Endometrial microvascular endothelial cells (primary cell): ENCODE data around the gene LIN37. TPM values are rescaled to one million over a fixed set of nuclear protein-coding genes. Genes with fewer than 3 reads are reported as not detected.
"Not testable (repeated sequence)": the region's sequence is repeated elsewhere in the genome, so short reads cannot be mapped to it uniquely, and the experiment has no call there.

Source experiments
- in situ Hi-C: cut with HindIII; loops from 2 replicates; pipeline ENCODE4 v1.10.0; 2017; ENCODE audit warnings: low sequenced_read_pairs, low pct_unique_long_range_greater_than_20kb; ENCODE audit errors: inconsistent ontology term
- total RNA-seq: library from RNA; depleted of rRNA; stranded (reverse); fragments of >200 nt; gene quantifications from one replicate; pipeline ENCODE4 v1.2.3, GENCODE V29; 2015; ENCODE audit errors: inconsistent ontology term

LIN37 gene
- total RNA-seq, 1 donor from 2014 or later, result 13.1 TPM

DNA sequence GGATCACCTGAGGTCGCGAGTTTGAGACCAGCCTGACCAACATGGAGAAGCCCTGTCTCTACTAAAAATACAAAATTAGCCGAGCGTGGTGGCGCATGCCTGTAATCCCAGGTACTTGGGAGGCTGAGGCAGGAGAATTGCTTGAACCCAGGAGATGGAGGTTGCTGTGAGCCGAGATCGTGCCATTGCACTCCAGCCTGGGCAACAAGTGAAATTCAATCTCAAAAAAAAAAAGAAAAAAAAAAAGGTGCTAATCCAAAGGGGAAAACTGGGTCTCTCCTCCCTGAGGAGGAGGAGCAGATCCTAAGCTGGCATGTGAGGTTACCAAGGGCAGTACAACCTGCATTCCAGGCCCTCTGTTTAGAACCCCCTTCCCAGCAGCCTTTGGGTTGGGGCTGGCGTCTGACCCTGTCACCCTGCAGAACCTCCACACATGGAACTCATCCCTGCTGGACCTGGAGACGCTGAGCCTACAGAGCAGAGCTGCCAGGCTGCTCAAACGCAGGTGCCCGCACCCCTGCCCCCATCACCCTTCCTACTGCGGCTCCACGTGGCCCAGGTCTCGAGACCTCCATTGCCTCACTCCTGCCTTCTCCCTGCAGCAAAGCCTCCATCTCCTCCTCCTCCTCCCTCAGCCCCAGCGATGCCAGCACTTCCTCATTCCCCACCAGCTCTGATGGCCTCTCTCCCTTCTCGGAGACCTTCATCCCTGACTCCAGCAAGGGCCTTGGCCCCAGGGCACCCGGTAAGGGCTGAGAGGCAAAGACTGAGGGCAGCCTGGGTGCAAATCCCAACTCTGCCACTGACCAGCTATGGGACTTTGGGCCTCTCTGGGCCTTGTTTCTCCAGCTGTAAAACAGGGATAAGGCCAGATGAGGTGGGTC, 16.3 kb downstream of the LIN37 start:
- in situ Hi-C loops, result no loop called here

DNA sequence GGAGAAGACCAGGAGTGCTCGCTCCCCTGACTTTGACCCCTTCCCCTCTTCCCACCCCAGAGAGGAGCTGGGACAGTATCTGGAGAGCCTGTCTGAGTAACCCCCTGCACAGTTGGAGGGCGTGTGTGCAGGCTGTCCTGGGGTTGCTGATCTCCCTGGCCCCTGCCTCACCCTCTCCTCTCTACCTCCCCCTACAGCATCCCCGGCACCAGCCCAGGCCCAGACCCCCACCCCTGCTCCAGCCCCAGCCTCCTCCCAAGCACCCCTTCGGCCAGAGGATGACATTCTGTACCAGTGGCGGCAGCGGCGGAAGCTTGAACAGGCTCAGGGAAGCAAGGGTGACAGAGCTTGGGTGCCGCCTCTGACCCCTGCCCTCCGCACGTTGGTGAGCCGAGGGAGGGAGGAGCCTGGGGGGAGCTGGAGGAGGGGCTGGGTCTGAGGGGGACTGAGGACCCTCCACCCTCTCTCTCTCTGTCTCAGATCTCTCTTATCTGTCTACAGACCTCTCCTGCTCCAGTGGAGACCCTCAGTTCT, 18.3 kb downstream of the LIN37 start:
- in situ Hi-C loops, result no loop called here

GRCh38 chr19:35767288-35768081, 19.1 kb downstream of the LIN37 start:
- in situ Hi-C loops, result no loop called here

- in situ Hi-C loops, result no loop called here
Observed at GRCh38 chr19:35768082-35768421, 19.7 kb downstream of the LIN37 start.

DNA sequence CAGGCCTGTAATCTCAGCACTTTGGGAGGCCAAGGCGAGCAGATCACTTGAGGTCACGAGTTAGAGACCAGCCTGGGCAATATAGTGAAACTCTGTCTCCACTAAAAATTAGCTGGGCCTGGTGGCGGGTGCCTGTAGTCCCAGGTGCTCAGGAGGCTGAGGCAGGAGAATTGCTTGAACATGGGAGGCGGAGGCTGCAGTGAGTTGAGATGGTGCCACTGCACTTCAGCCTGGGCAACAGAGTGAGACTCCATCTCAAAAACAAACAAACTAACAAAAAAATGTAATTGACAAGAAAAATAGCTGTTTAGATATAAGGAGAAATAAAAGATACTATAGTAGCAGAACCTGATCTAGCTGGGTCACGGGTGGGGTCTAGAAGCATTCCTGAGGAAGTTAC, 24.0 kb downstream of the LIN37 start:
- in situ Hi-C loops, result not testable (repeated sequence)

- in situ Hi-C loops, result no loop called here
Observed at GRCh38 chr19:35773020-35773806, 24.8 kb downstream of the LIN37 start.

DNA sequence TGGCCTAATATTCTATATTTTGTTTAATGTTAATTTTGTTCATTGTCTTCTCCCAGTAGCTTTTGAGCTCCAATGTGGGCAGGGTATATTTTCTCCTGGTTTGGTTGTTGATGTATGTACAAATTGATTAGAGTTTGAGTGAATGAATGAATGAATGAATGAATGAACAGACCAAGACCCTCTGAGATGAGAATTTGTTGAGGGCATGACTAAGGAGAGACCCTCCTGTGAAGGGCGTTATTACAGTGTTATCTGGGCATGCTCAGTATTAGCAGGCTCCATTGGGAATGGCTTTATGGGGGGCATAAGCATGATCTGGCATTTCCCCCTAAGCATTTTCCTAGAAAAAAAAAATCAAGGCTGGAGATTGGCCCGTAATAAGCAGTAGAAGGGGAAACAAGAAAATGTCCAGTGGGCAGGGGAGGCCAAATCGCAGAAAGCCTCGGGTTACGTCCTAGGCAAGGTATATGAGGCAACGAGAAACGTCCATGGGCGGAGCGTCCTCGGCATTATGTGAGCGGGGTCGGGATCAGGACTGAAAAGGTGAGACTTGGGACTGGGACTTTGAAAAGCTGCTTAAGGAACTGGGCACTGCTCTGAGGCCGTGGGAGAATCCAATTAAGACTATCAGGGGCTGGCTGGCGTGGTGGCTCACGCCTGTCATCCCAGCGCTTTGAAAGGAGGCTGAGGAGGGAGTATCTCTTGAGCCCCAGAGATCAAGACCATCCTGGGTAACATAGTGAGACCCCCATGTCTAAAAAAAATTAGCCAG, 26.1 kb downstream of the LIN37 start:
- in situ Hi-C loops, result no loop called here

DNA sequence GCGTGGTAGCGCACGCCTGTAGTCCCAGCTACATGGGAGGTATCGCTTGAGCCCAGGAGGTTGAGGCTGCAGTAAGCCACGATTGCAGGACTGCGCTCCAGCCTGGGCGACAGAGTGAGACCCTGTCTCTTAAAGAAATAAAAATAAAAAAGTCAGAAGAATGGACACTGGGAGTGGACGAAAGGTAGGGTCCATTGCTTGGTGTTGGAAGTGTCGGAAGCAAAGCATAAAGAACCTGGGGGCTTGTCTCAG, 26.6 kb downstream of the LIN37 start:
- in situ Hi-C loops, result no loop called here

GRCh38 chr19:35775298-35776101, 27.1 kb downstream of the LIN37 start, which contains the start of gene ARHGAP33:
Gene ARHGAP33, plus strand, starts transcription at chr19:35775564. Its CDS starts 95 bp downstream, at chr19:35775659.
- in situ Hi-C loops, result no loop called here

DNA sequence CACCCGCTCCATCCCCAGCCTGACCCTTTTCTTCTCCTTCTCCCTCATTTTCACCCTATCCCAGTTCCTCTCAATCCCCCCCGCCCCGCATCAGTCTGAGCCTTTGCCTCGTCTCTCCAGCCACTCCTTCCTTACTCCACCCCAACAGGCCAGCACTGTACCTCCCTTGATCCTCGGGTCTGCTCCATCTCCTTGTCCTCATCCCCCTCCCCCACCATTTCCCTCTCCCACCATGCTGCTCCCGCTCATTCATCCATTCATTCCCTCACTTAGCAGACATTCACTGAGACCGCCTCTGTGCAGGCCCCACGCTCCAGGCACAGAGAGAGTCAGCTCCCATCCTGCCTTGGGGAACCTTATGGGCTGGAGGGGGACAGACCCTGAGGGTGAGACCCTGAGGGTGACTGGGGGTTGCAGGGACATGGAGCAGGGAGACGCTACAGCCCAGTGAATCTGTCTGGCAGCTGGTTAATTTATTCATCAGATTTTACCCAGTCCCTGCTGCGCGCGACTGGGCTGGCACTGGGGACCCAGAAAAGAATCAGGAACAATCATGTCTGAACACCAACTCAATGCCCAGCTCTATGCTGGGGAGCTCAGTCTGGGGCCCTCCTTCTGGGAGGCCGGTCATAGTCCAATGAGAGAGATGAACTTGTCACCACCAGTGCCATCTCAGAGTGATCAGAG, 27.9 kb downstream of the LIN37 start:
- in situ Hi-C loops, result no loop called here

GRCh38 chr19:35777086-35777841, 28.9 kb downstream of the LIN37 start:
- in situ Hi-C loops, result no loop called here

GRCh38 chr19:35777961-35778360, 29.6 kb downstream of the LIN37 start:
- in situ Hi-C loops, result no loop called here

DNA sequence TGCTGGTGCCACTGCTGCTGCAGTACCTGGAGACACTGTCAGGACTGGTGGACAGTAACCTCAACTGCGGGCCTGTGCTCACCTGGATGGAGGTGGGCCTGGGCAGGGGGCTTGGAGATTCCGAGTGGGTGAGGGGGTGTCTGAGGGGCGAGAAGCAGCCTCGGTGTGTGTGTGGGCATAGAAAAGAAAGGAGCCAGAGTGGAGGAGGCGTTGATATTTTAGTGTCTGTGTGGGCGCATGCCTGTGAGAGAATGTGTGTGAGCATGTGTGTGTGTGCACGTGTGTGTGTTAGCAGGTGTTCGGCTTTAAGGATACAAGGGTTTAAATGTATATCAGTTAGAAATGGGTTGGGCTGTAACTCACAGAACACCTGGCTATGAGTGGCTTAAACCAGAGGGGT, 30.7 kb downstream of the LIN37 start:
- in situ Hi-C loops, result no loop called here

- in situ Hi-C loops, result no loop called here
Observed at GRCh38 chr19:35780058-35780457, 31.7 kb downstream of the LIN37 start.

DNA sequence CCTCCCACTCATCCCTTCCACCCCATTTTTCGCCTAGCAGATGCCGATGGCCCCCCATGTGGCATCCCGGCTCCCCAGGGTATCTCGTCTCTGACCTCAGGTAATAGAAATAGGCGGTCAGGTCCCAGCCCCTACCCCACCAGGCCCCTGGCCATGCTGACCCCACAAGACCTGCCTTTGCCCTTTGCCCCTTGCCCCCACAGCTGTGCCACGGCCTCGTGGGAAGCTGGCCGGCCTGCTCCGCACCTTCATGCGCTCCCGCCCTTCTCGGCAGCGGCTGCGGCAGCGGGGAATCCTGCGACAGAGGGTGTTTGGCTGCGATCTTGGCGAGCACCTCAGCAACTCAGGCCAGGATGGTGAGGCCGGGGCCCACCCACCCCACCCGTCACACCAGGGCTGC, 32.3 kb downstream of the LIN37 start:
- in situ Hi-C loops, result no loop called here

DNA sequence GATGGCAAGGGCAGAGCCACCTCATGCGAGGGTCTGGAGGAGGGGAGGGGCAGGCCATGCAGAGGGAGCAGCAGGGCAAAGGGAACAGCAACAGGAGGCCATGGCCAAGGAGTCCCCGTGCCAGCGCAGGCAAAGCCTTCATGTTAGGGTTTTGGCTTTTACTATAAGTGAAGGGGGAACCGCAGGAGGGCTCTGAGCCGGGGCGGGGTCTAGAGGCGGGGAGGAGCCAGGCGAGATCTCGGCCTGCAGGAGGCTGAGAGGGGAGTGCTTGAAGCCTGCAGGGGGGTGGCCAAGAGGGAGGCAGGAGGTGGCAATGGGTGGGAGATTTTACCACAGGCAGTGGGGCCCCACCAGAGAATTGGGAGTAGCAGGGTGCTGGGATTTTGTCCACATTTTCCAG, 33.3 kb downstream of the LIN37 start:
- in situ Hi-C loops, result no loop called here

DNA sequence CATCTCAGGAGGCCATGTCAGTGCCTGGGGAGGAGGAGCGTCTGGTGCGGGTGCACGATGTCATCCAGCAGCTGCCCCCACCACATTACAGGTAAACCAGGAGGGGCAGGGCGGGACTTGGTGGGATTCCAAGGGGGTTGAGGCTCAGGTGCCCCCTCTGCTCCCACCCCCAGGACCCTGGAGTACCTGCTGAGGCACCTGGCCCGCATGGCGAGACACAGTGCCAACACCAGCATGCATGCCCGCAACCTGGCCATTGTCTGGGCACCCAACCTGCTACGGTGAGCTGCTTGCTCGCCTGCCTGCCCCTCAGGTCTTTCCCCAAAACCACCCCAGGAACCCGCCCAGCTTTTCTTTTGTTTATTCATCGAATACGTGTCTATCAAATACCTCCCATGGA, 34.2 kb downstream of the LIN37 start:
- in situ Hi-C loops, result no loop called here
